Upper lobe of right lung (tissue), 1 donor: Measurements from ENCODE around the gene ABRACL. TPM values are rescaled to one million over a fixed set of nuclear protein-coding genes. Genes with fewer than 3 reads are reported as not detected.

ENCODE experiments used
- ATAC-seq: fragments of 200-7000 bp; cut with Tn5 transposase; one replicate; pipeline ENCODE4 v1.9.1; 2020; ENCODE audit warnings: mild to moderate bottlenecking, moderate library complexity
- DNase-seq: peaks from one replicate; pipeline ENCODE4 v3.0.0-alpha.2; 2020
- H3K27ac ChIP-seq: fragments of 200-600 bp; one replicate; pipeline ENCODE4 v1.8.0; 2022
- H3K27me3 ChIP-seq: fragments of 200-600 bp; one replicate; pipeline ENCODE4 v1.8.0; 2022; ENCODE audit warnings: mild to moderate bottlenecking
- H3K36me3 ChIP-seq: fragments of 200-600 bp; one replicate; pipeline ENCODE4 v1.8.0; 2022
- H3K4me1 ChIP-seq: fragments of 200-600 bp; one replicate; pipeline ENCODE4 v1.8.0; 2022
- H3K4me3 ChIP-seq: fragments of 200-600 bp; one replicate; pipeline ENCODE4 v1.8.0; 2022; ENCODE audit warnings: mild to moderate bottlenecking
- H3K9me3 ChIP-seq: fragments of 200-600 bp; one replicate; pipeline ENCODE4 v1.8.0; 2022
- intact Hi-C: fragments of 100-400 bp; cut with DNase I; formaldehyde crosslinking; loops from one replicate; pipeline ENCODE4 v1.11.0; 2022
- long read RNA-seq: library from polyadenylated mRNA; unstranded; transcript quantifications from one replicate; pipeline ENCODE4 v2.0.0, GENCODE V29; 2021
- total RNA-seq: library from RNA; stranded (reverse); fragmentation: NEBNext Ultra II Directional; extraction: Animal tissue kit (Norgen Biotek cat#: 25700); gene quantifications from one replicate; pipeline ENCODE4 v1.2.1, GENCODE V29; 2021
- TF ChIP-seq, protein P1 (sequence below): fragments of 200-600 bp; IDR thresholded peaks from one replicate; pipeline ENCODE4 v1.8.0; 2022; ENCODE audit warnings: antibody characterized with exemption
- donor health status: DM: no; HTN: yes; CAD: no; lungs with severe emphysema.

Gene ABRACL
- total RNA-seq, result 32.0 TPM
- long read RNA-seq, transcript ABRACL-201 (3 exons, 845 nt), result major isoform, 13 of 16 reads
- long read RNA-seq, partial matches to known transcripts, result 0 of 16 reads
- long read RNA-seq, other reads (novel, unspliced or antisense), result 3 of 16 reads

- DNase-seq (peak; percentile 85), ATAC-seq (peak; percentile 86)
- Histone ChIP-seq H3K27me3 (no peaks in the 10 kb centered on the region), H3K4me3 (peak within 1 kb of the TSS; percentile 87), H3K36me3 (no peaks in the 10 kb centered on the region), H3K27ac (peak within 1 kb of the TSS; percentile 79), H3K9me3 (no peaks in the 10 kb centered on the region), H3K4me1 (peaks cover 18% of the 10 kb centered on the region)
- intact Hi-C loops, result no loop called here
- TF ChIP-seq, protein P1, sequence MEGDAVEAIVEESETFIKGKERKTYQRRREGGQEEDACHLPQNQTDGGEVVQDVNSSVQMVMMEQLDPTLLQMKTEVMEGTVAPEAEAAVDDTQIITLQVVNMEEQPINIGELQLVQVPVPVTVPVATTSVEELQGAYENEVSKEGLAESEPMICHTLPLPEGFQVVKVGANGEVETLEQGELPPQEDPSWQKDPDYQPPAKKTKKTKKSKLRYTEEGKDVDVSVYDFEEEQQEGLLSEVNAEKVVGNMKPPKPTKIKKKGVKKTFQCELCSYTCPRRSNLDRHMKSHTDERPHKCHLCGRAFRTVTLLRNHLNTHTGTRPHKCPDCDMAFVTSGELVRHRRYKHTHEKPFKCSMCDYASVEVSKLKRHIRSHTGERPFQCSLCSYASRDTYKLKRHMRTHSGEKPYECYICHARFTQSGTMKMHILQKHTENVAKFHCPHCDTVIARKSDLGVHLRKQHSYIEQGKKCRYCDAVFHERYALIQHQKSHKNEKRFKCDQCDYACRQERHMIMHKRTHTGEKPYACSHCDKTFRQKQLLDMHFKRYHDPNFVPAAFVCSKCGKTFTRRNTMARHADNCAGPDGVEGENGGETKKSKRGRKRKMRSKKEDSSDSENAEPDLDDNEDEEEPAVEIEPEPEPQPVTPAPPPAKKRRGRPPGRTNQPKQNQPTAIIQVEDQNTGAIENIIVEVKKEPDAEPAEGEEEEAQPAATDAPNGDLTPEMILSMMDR, result no peak
Measured at GRCh38 chr6:139028658-139029469, at the start of gene ABRACL. Gene ABRACL, plus strand, starts transcription at chr6:139028745. Its CDS starts 5,416 bp downstream, at chr6:139034161.

- peaks cover 13% of the 10 kb centered on the region for H3K4me1 ChIP-seq
- intact Hi-C loops, result no loop called here
- ATAC-seq, result no peak
- no peaks in the 10 kb centered on the region for H3K27me3 ChIP-seq
- no peaks in the 10 kb centered on the region for H3K36me3 ChIP-seq
- no peak overlapping the region for H3K27ac ChIP-seq
- no peak for DNase-seq
- TF ChIP-seq, protein P1, result no peak
- no peak overlapping the region for H3K4me3 ChIP-seq
- no peaks in the 10 kb centered on the region for H3K9me3 ChIP-seq
Measured at GRCh38 chr6:138979365-138979764, 49.2 kb upstream of the ABRACL start.

DNA sequence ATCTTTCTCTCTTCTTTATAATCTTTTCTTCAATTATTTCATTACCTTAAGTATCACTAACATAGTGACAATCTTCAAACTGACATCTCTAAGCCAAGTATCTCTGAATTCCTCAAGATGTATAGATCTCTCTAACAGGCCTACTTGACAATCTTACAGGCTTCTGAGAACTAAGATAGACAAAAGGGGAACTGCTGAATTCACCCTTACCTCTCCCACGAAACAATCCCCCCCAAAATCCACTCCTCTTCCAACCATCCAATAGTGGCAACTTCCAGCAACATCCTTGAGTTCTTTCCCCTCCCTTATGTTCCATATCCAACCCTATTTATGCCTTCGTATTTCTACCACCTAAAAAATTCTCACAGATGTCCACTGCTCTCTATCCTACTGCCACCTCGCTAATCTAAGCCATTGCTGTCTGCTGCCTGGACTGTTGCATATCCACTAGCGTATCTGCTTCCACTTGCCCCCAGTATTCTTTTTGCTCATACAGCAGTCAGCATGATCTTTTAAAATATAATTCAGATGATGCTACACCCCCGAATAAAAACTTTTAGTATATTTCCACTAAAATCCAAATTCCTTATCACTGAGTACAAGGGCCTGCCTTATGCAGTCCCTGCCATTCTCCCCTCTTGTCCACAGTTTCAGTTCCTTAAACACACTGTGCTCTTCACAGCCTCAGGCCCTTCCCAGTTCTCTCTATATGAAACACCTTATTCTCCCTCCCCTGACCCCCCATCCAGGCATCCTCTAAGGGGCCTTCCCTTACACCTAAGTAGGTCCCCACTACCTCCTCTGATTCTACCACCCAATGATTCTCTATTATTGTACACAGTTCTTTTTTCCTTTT, 48.5 kb upstream of the ABRACL start:
- TF ChIP-seq, protein P1, result no peak
- intact Hi-C loops, result no loop called here
- no peaks in the 10 kb centered on the region for H3K9me3 ChIP-seq
- no peaks in the 10 kb centered on the region for H3K27me3 ChIP-seq
- no peak overlapping the region for H3K27ac ChIP-seq
- peaks cover 18% of the 10 kb centered on the region for H3K4me1 ChIP-seq
- H3K36me3 ChIP-seq, result no peaks in the 10 kb centered on the region
- H3K4me3 ChIP-seq, result no peak overlapping the region
- DNase-seq (no peak), ATAC-seq (peak; percentile 78)

- H3K4me1 ChIP-seq, result peaks cover 32% of the 10 kb centered on the region
- H3K27ac ChIP-seq, result no peak overlapping the region
- TF ChIP-seq, protein P1, result no peak
- H3K27me3 ChIP-seq, result no peaks in the 10 kb centered on the region
- H3K9me3 ChIP-seq, result no peaks in the 10 kb centered on the region
- ATAC-seq (no peak), DNase-seq (no peak)
- H3K4me3 ChIP-seq, result no peak overlapping the region
- intact Hi-C loops, result no loop called here
- H3K36me3 ChIP-seq, result no peaks in the 10 kb centered on the region
Measured at GRCh38 chr6:138981416-138981815, 47.1 kb upstream of the ABRACL start.

DNA sequence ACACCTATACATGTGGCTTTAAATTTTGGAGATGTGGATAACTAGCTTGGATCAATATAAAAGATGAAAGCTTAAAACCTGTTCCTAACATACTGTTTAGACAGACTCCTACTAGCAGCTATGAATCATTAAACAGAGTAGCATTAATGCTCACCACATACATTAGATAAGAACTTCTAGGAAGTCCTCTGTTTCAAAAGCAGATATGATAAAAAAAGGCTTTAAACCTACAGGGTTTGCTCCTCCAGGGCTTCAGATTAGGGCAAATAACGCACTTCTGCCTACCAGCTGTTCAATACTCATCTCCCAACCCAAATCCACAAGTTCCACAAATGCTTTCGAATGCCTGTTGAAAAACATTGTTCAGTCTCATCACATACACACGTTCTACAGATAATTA, 42.0 kb upstream of the ABRACL start:
- Histone ChIP-seq H3K27me3 (no peaks in the 10 kb centered on the region), H3K4me3 (peak overlapping the region; percentile 89), H3K36me3 (no peaks in the 10 kb centered on the region), H3K4me1 (peaks cover 38% of the 10 kb centered on the region), H3K27ac (peak overlapping the region; percentile 95), H3K9me3 (no peaks in the 10 kb centered on the region)
- DNase-seq (no peak), ATAC-seq (no peak)
- TF ChIP-seq, protein P1, result no peak
- intact Hi-C loops, result no loop called here
